Measurements from ENCODE around the gene GRIA3.

DNA sequence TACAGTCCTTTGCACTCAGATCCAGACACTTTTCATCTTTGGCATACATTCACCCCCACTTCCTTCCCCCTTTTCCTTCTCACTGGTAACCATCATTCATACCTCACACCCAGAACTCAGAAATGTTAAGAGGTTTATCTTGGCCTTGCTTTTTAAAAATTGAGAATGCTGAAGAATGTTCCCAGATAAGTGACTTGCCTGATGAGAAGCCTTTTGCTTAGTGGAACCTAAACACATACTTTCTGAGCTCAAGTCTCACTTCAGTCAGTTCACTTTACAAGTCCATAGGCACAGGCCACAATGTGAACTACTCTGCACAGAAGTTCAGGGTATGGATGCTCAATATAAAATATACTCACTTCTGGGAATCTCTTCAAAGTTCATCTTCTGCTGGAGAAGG, 129.4 kb downstream of the GRIA3 start:
- no peak for TF ChIP-seq POLR2AphosphoS5 (IDR thresholded peaks at IDR 0.05; ENCODE audit: low read depth, low read length)
- TF ChIP-seq, protein P1, sequence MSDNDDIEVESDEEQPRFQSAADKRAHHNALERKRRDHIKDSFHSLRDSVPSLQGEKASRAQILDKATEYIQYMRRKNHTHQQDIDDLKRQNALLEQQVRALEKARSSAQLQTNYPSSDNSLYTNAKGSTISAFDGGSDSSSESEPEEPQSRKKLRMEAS (IDR thresholded peaks at IDR 0.05; ENCODE audit: low read depth) = no peak
- TF ChIP-seq, protein P2, sequence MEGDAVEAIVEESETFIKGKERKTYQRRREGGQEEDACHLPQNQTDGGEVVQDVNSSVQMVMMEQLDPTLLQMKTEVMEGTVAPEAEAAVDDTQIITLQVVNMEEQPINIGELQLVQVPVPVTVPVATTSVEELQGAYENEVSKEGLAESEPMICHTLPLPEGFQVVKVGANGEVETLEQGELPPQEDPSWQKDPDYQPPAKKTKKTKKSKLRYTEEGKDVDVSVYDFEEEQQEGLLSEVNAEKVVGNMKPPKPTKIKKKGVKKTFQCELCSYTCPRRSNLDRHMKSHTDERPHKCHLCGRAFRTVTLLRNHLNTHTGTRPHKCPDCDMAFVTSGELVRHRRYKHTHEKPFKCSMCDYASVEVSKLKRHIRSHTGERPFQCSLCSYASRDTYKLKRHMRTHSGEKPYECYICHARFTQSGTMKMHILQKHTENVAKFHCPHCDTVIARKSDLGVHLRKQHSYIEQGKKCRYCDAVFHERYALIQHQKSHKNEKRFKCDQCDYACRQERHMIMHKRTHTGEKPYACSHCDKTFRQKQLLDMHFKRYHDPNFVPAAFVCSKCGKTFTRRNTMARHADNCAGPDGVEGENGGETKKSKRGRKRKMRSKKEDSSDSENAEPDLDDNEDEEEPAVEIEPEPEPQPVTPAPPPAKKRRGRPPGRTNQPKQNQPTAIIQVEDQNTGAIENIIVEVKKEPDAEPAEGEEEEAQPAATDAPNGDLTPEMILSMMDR (IDR thresholded peaks at IDR 0.05) = no peak
- no peak for TF ChIP-seq GATA2 (CRISPR knock-in tag; IDR thresholded peaks at IDR 0.05)
- no peak for TF ChIP-seq FOXM1 (IDR thresholded peaks at IDR 0.05; ENCODE audit: low read depth)
- no peak for TF ChIP-seq RCOR1 (IDR thresholded peaks at IDR 0.05; ENCODE audit: low read length)
- no peak for TF ChIP-seq NFIC (IDR thresholded peaks at IDR 0.05; ENCODE audit: borderline replicate concordance)
- TF ChIP-seq SMC3 (IDR thresholded peaks at IDR 0.05; ENCODE audit: low read depth, low read length) = no peak
